ENCODE measurements around the gene OSBPL3. TPM values are rescaled to one million over a fixed set of nuclear protein-coding genes. Genes with fewer than 3 reads are reported as not detected.
A peak's percentile ranks its signal among the peaks of the same experiment; 100 is the strongest.

The OSBPL3 gene
- total RNA-seq, 1 experiment from 2014 or later = 8.6 TPM

- Mint-ChIP-seq H3K27ac (no peak overlapping the region), H3K4me1 (peaks cover 2 to 3% of the 10 kb centered on the region in 2 experiments), H3K27me3 (ENCODE audit: low read depth) (no peaks in the 10 kb centered on the region), H3K4me3 (no peak overlapping the region), H3K9me3 (no peaks in the 10 kb centered on the region), H3K36me3 (ENCODE audit: insufficient read depth in 1 of 3, low read depth in 3 of 3) (no peaks in the 10 kb centered on the region; a peak in 2 of 7 replicates)
- Histone ChIP-seq H3K23me2 (ENCODE audit: insufficient read length, low read depth, low read length, poor library complexity, severe bottlenecking) (no peaks in the 10 kb centered on the region), H3K4me1 (ENCODE audit: insufficient read depth, low read length) (no peaks in the 10 kb centered on the region), H3K27ac (ENCODE audit: insufficient read length, low read depth, low read length) (no peak overlapping the region), H2BK15ac (ENCODE audit: low read depth, low read length) (no peak overlapping the region), H3K4ac (ENCODE audit: low read depth, low read length) (no peak overlapping the region), H4K20me1 (ENCODE audit: control insufficient read depth, insufficient read depth, insufficient read length) (no peaks in the 10 kb centered on the region), H2BK5ac (ENCODE audit: insufficient read length, low read length) (no peak overlapping the region), H4K5ac (ENCODE audit: insufficient read length, low read depth, low read length) (no peak overlapping the region), H3K79me1 (ENCODE audit: insufficient read depth, low read depth, low read length, poor library complexity, severe bottlenecking) (no peaks in the 10 kb centered on the region), H3K9ac (ENCODE audit: extremely low read depth, insufficient read length, low read length) (no peak overlapping the region), H2BK12ac (ENCODE audit: insufficient read length, low read depth, low read length) (no peak overlapping the region), H3K9me3 (ENCODE audit: control insufficient read depth, low read depth, low read length) (no peaks in the 10 kb centered on the region), H3K14ac (ENCODE audit: insufficient read depth, low read length) (no peak overlapping the region), H3K23ac (ENCODE audit: insufficient read length, low read depth, low read length) (no peak overlapping the region), H3T11ph (ENCODE audit: low read length) (no peak overlapping the region), H2BK20ac (ENCODE audit: low read depth, low read length, poor library complexity, severe bottlenecking) (no peak overlapping the region), H3K4me2 (ENCODE audit: insufficient read depth, insufficient read length, low read length) (no peak overlapping the region), H3K27me3 (ENCODE audit: insufficient read depth, low read length) (no peaks in the 10 kb centered on the region), H3K18ac (ENCODE audit: insufficient read length, low read depth, low read length) (no peak overlapping the region), H2AK5ac (ENCODE audit: insufficient read length, low read length) (no peak overlapping the region), H3K79me2 (ENCODE audit: insufficient read depth, low read length) (no peaks in the 10 kb centered on the region), H2AFZ (ENCODE audit: low read length) (no peak overlapping the region), H4K8ac (replicated peaks; ENCODE audit: insufficient read length, low read depth, low read length) (no peak overlapping the region), H2BK120ac (ENCODE audit: low read depth, low read length, poor library complexity, severe bottlenecking) (no peak overlapping the region), H3K56ac (ENCODE audit: insufficient read length, low read depth, low read length) (no peak overlapping the region), H4K91ac (ENCODE audit: insufficient read length, low read depth, low read length) (no peak overlapping the region)
- TF ChIP-seq CTCF (conservative IDR thresholded peaks at IDR 0.05) = peak; percentile 90
- peak; percentile 80 for DNase-seq
- no CpG with 5 or more reads among the region's 11 CpGs for WGBS (ENCODE audit: extremely low coverage, insufficient read length, low lambda C conversion rate)
Observed at GRCh38 chr7:24819916-24820689, 159.9 kb downstream of the OSBPL3 start.

Data from H9 (cell line).